Measurements from ENCODE around the gene CHST15.

CHST15 gene

GRCh38 chr10:124090601-124091209, 2.7 kb downstream of the CHST15 start:
- no peak for TF ChIP-seq CTCF (IDR thresholded peaks at IDR 0.05; ENCODE audit: low read depth, low read length)
- no peak for DNase-seq (ENCODE audit: extremely low read depth, low read depth)

- TF ChIP-seq CTCF (IDR thresholded peaks at IDR 0.05; ENCODE audit: low read depth, low read length): no peak
- no peak for DNase-seq (ENCODE audit: extremely low read depth, low read depth)
These were observed 3.5 kb downstream of the CHST15 start for GRCh38 chr10:124089859-124090258.

- TF ChIP-seq CTCF (IDR thresholded peaks at IDR 0.05; ENCODE audit: low read depth, low read length): no peak
- DNase-seq (ENCODE audit: extremely low read depth, low read depth): no peak
These were observed 4.5 kb downstream of the CHST15 start for GRCh38 chr10:124088915-124089314.

- DNase-seq (ENCODE audit: extremely low read depth, low read depth): no peak
These were observed 5.4 kb downstream of the CHST15 start for GRCh38 chr10:124087672-124088634.

GRCh38 chr10:124086787-124087671, 6.4 kb downstream of the CHST15 start:
- no peak for DNase-seq (ENCODE audit: extremely low read depth, low read depth)
- TF ChIP-seq CTCF (IDR thresholded peaks at IDR 0.05; ENCODE audit: low read depth, low read length): no peak

More at GRCh38 chr10:124087672-124088634, 5.4 kb downstream of the CHST15 start:
- no peak for TF ChIP-seq CTCF (IDR thresholded peaks at IDR 0.05; ENCODE audit: low read depth, low read length)

- no peak for TF ChIP-seq CTCF (IDR thresholded peaks at IDR 0.05; ENCODE audit: low read depth, low read length)
- no peak for DNase-seq (ENCODE audit: extremely low read depth, low read depth)
These were observed 7.2 kb downstream of the CHST15 start for GRCh38 chr10:124086097-124086710.

All from AG09319 (cell line).